ENCODE data around the gene SEMA3B.

DNA sequence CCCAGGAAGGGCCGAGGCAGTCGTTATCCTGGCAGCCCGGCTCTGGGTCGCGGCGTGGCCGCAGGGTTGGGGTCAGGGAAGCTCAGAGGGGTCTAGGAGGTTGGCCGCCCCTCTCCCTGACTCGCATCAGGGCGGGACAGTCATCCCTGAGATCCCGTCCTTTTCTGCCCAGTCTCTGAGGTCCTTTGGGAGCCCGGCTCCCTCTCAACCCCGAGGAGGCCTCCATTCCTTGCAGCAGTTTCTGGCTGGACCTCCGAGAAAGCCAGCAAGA, 53.1 kb downstream of the SEMA3B start:
- TF ChIP-seq PATZ1 (CRISPR knock-in tag; IDR thresholded peaks at IDR 0.05; ENCODE audit: borderline replicate concordance) = no peak
- no peak for TF ChIP-seq ARNTL (CRISPR knock-in tag; IDR thresholded peaks at IDR 0.05; ENCODE audit: borderline replicate concordance, low read depth)
